ENCODE results near the gene MS4A1. TPM values are rescaled to one million over a fixed set of nuclear protein-coding genes. Genes with fewer than 3 reads are reported as not detected.

The MS4A1 gene
- total RNA-seq, 1 donor from 2014 or later = not detected

- no peak for DNase-seq (ENCODE audit: extremely low spot score, unreplicated experiment)
- Mint-ChIP-seq H3K27ac (no peak overlapping the region), H3K9me3 (no peaks in the 10 kb centered on the region), H3K4me1 (ENCODE audit: unreplicated experiment) (no peaks in the 10 kb centered on the region), H3K36me3 (no peaks in the 10 kb centered on the region), H3K4me3 (no peak overlapping the region), H3K27me3 (no peaks in the 10 kb centered on the region)
- TF ChIP-seq CTCF (conservative IDR thresholded peaks at IDR 0.05) = no peak
Observed at GRCh38 chr11:60512651-60513225, 57.1 kb downstream of the MS4A1 start.

- no peak for TF ChIP-seq CTCF (conservative IDR thresholded peaks at IDR 0.05)
- no peaks in the 10 kb centered on the region for H3K9me3 Mint-ChIP-seq
- no peaks in the 10 kb centered on the region for H3K36me3 Mint-ChIP-seq
- DNase-seq (ENCODE audit: extremely low spot score, unreplicated experiment) = no peak
- H3K27me3 Mint-ChIP-seq = no peaks in the 10 kb centered on the region
- H3K4me3 Mint-ChIP-seq = no peak overlapping the region
- H3K4me1 Mint-ChIP-seq (ENCODE audit: unreplicated experiment) = no peaks in the 10 kb centered on the region
- no peak overlapping the region for H3K27ac Mint-ChIP-seq
Observed at GRCh38 chr11:60513496-60514460, 58.1 kb downstream of the MS4A1 start.

GRCh38 chr11:60515144-60515855 is 59.7 kb downstream of the MS4A1 start, which contains the start of gene MS4A13:
Gene MS4A13, plus strand, starts transcription at chr11:60515392. Its CDS starts 2,692 bp downstream, at chr11:60518084.
- Mint-ChIP-seq H3K4me1 (ENCODE audit: unreplicated experiment) (no peaks in the 10 kb centered on the region), H3K27ac (no peak within 1 kb of the TSS), H3K36me3 (no peaks in the 10 kb centered on the region), H3K27me3 (no peaks in the 10 kb centered on the region), H3K9me3 (no peaks in the 10 kb centered on the region), H3K4me3 (no peak within 1 kb of the TSS)
- DNase-seq (ENCODE audit: extremely low spot score, unreplicated experiment) = no peak
- TF ChIP-seq CTCF (conservative IDR thresholded peaks at IDR 0.05) = no peak

Other genes starting within 250 kb of the MS4A1 start
- 0.33 TPM in 1 of 2 replicates, not detected in the other for gene MS4A4E, start 212.7 kb upstream of the MS4A1 start, total RNA-seq (ENCODE audit: low replicate concordance)
- gene MS4A4A, start 175.2 kb upstream of the MS4A1 start, total RNA-seq (ENCODE audit: low replicate concordance) = not detected in 2 replicates
- not detected in 2 replicates for gene MS4A6E, start 128.6 kb upstream of the MS4A1 start, total RNA-seq (ENCODE audit: low replicate concordance)
- not detected in 2 replicates for gene MS4A7, start 77.3 kb upstream of the MS4A1 start, total RNA-seq (ENCODE audit: low replicate concordance)
- not detected in 2 replicates for gene MS4A14, start 59.4 kb upstream of the MS4A1 start, total RNA-seq (ENCODE audit: low replicate concordance)
- not detected in 2 replicates for gene MS4A5, start 26.3 kb upstream of the MS4A1 start, total RNA-seq (ENCODE audit: low replicate concordance)
- not detected in 2 replicates for gene MS4A12, start 36.9 kb downstream of the MS4A1 start, total RNA-seq (ENCODE audit: low replicate concordance)
- gene MS4A13, start 59.5 kb downstream of the MS4A1 start, total RNA-seq (ENCODE audit: low replicate concordance) = not detected in 2 replicates
- 2.7 and 2.8 TPM in 2 replicates for gene MS4A8, start 243.8 kb downstream of the MS4A1 start, total RNA-seq (ENCODE audit: low replicate concordance)

All from type B pancreatic cell (in vitro differentiated cells).